HepG2 (cell line): ENCODE data around the gene ANKZF1. TPM values are rescaled to one million over a fixed set of nuclear protein-coding genes. Genes with fewer than 3 reads are reported as not detected.

Experiments
- ATAC-seq: fragments of 200-7000 bp; cut with Tn5 transposase; 3 replicates; pipeline ENCODE4 v1.9.1; 2020; ENCODE audit warnings: mild to moderate bottlenecking, moderate library complexity
- BruUV-seq: library from RNA; stranded (reverse); fragments of 400-500 nt; replicated peaks from 2 replicates; lab custom pipeline; 2021; lab: Mats Ljungman, UMichigan
- CTCF ChIA-PET: fragments of 300-600 bp; formaldehyde crosslinking; extraction: SDS; loops from one replicate; lab custom pipeline; 2021; ENCODE audit warnings: low total read pairs, inconsistent platforms, low intra/inter-chr PET ratio; lab: Yijun Ruan, JAX
- POLR2A ChIA-PET: fragments of 350-600 bp; sonication (Branson Sonifier 250); formaldehyde crosslinking; loops from one replicate; lab custom pipeline; 2020; ENCODE audit warnings: antibody characterized with exemption, inconsistent platforms; lab: Yijun Ruan, JAX
- DNase-seq: peaks from one replicate; pipeline ENCODE4 v3.0.0-alpha.2; 2015; ENCODE audit warnings: low spot score
- FAIRE-seq: peaks from 3 replicates; lab custom pipeline; 2011; peaks lifted over from hg19 to GRCh38; lab: Jason Lieb, UNC
- H2AFZ ChIP-seq: one replicate; pipeline ENCODE4 v1.6.1; 2011; ENCODE audit warnings: low read length, inconsistent platforms
- H3K27ac ChIP-seq: fragments of 300-600 bp; 3 replicates; pipeline ENCODE4 v1.8.0; 2011; ENCODE audit warnings: mixed run types, mild to moderate bottlenecking, mixed read lengths, low read length, inconsistent platforms; ENCODE audit not compliant: insufficient read depth; ENCODE audit errors: extremely low read length
- H3K27me3 ChIP-seq, 2 experiments: fragments of 200-600 bp in 1 of 2; 2 replicates in 1 of 2; 3 replicates in 1 of 2; pipeline versions ENCODE4 v1.6.0 to v1.8.0; 2011; ENCODE audit warnings: low read length in 2 of 2, mild to moderate bottlenecking in 2 of 2, moderate library complexity in 2 of 2, inconsistent platforms in 1 of 2; ENCODE audit not compliant: insufficient read depth in 2 of 2, control insufficient read depth in 1 of 2
- H3K36me3 ChIP-seq, 2 experiments: fragments of 200-600 bp in 1 of 2; replicated peaks in 1 of 2; 2 replicates in 1 of 2; 3 replicates in 1 of 2; pipeline versions ENCODE4 v1.5.1 to v1.8.0; 2011; ENCODE audit warnings: low read length in 2 of 2, inconsistent platforms in 1 of 2; ENCODE audit not compliant: insufficient read depth in 2 of 2, control insufficient read depth in 1 of 2
- H3K4me1 ChIP-seq: 2 replicates; pipeline ENCODE4 v1.5.1; 2012; ENCODE audit warnings: low read length, inconsistent platforms; ENCODE audit not compliant: insufficient read depth
- H3K4me2 ChIP-seq: 2 replicates; pipeline ENCODE4 v1.6.0; 2011; ENCODE audit warnings: low read depth, low read length, inconsistent platforms
- H3K4me3 ChIP-seq, 3 experiments: fragments of 200-600 bp in 1 of 3; sonication (generic), shearing (Covaris generic) in 1 of 3; replicated peaks in 1 of 3; 2 replicates each; pipeline ENCODE4 v1.5.1; 2011 to 2016; ENCODE audit warnings: low read length in 3 of 3, inconsistent platforms in 2 of 3, low read depth in 2 of 3, mild to moderate bottlenecking in 2 of 3, control low read depth in 1 of 3, mixed read lengths in 1 of 3; ENCODE audit not compliant: insufficient read depth in 1 of 3
- H3K79me2 ChIP-seq: one replicate; pipeline ENCODE4 v1.6.1; 2011; ENCODE audit warnings: low read length, inconsistent platforms; ENCODE audit not compliant: insufficient read depth
- H3K9ac ChIP-seq: 2 replicates; pipeline ENCODE4 v1.6.0; 2011; ENCODE audit warnings: mild to moderate bottlenecking, low read depth, low read length, inconsistent platforms; ENCODE audit not compliant: insufficient read depth
- H3K9me3 ChIP-seq: 2 replicates; pipeline ENCODE4 v1.5.1; 2012; ENCODE audit warnings: mild to moderate bottlenecking, low read length
- H4K20me1 ChIP-seq: 2 replicates; pipeline ENCODE4 v1.6.0; 2011; ENCODE audit warnings: inconsistent platforms, mild to moderate bottlenecking, low read length, moderate library complexity; ENCODE audit not compliant: insufficient read depth
- CREB1 ChIP-seq, 2 experiments: fragments of 450-650 bp in 1 of 2; IDR thresholded peaks; 2 replicates each; pipeline ENCODE4 v1.6.1; 2016 to 2017; ENCODE audit warnings: control low read depth in 1 of 2, mild to moderate bottlenecking in 1 of 2, missing compliant biosample characterization in 1 of 2, missing genetic modification characterization in 1 of 2
- HDAC1 ChIP-seq: sonication (generic); formaldehyde crosslinking; IDR thresholded peaks from 2 replicates; pipeline ENCODE4 v1.5.1; 2020; ENCODE audit warnings: mild to moderate bottlenecking, missing genetic modification reagents
- KAT8 ChIP-seq: IDR thresholded peaks from 2 replicates; pipeline ENCODE4 v1.6.1; 2016; ENCODE audit warnings: missing genetic modification reagents, missing compliant biosample characterization
- NCOA5 ChIP-seq: sonication (generic); formaldehyde crosslinking; IDR thresholded peaks from 2 replicates; pipeline ENCODE4 v1.4.0; 2020; ENCODE audit warnings: missing genetic modification reagents
- PHB2 ChIP-seq: fragments of 450-650 bp; IDR thresholded peaks from 2 replicates; pipeline ENCODE4 v1.6.1; 2018; ENCODE audit not compliant: partially characterized antibody
- RBM39 ChIP-seq: fragments of 200-400 bp; formaldehyde crosslinking; IDR thresholded peaks from one replicate; pipeline ENCODE4 v1.6.1; 2018; ENCODE audit warnings: antibody characterized with exemption, mild to moderate bottlenecking, low read depth, low read length; ENCODE audit not compliant: poor library complexity, severe bottlenecking
- SPEN ChIP-seq: sonication (generic); formaldehyde crosslinking; IDR thresholded peaks from 2 replicates; pipeline ENCODE4 v1.5.1; 2020; ENCODE audit warnings: low read depth, mild to moderate bottlenecking, missing genetic modification reagents
- SUZ12 ChIP-seq: fragments of 150-350 bp; IDR thresholded peaks from 2 replicates; pipeline ENCODE4 v1.6.1; 2014; ENCODE audit warnings: low read depth, low read length
- YEATS2 ChIP-seq: sonication (generic); formaldehyde crosslinking; IDR thresholded peaks from 2 replicates; pipeline ENCODE4 v1.4.0; 2020; ENCODE audit warnings: missing genetic modification reagents, borderline replicate concordance
- ZFAT ChIP-seq: sonication (generic); formaldehyde crosslinking; conservative IDR thresholded peaks from 2 replicates; pipeline ENCODE4 v1.8.1; 2023; ENCODE audit warnings: missing genetic modification reagents, inconsistent platforms
- ZKSCAN1 ChIP-seq: fragments of 150-350 bp; IDR thresholded peaks from 2 replicates; pipeline ENCODE4 v1.6.1; 2014; ENCODE audit warnings: low read length
- WGBS: methylation state at CpG from one replicate; pipeline ENCODE4 v1.1.6; 2017; ENCODE audit warnings: low lambda C conversion rate; 5-methylcytosine and 5-hydroxymethylcytosine counted together
- in situ Hi-C: cut with HindIII; loops from 2 replicates; pipeline ENCODE4 v1.10.0; 2017; ENCODE audit warnings: low pct_unique_long_range_greater_than_20kb; ENCODE audit not compliant: extremely low pct_ligation_motif_present
- intact Hi-C: fragments of 100-400 bp; cut with micrococcal nuclease; formaldehyde crosslinking; loops from one replicate; pipeline ENCODE4 v1.10.0; 2022; ENCODE audit not compliant: unreplicated experiment
- polyA plus RNA-seq, 8 experiments: library from polyadenylated mRNA; depleted of rRNA in 3 of 8; stranded (reverse) in 7 of 8; unstranded in 1 of 8; fragments of >200 nt; fragmentation: Illumina TruSeq in 4 of 8; extraction: Trizol in 4 of 8; gene quantifications; 2 replicates each; pipeline versions ENCODE4 v1.2.1 to v1.2.3, GENCODE V29; 2011 to 2016; ENCODE audit warnings: low read depth in 4 of 8, missing spikeins in 1 of 8, mixed read lengths in 1 of 8; ENCODE audit not compliant: insufficient read depth in 1 of 8
- total RNA-seq, 5 experiments: library from RNA; depleted of rRNA; stranded (reverse); fragments of >200 nt; fragmentation: Illumina TruSeq; extraction: Trizol; gene quantifications; 2 replicates each; pipeline ENCODE4 v1.2.3, GENCODE V29; 2016; ENCODE audit warnings: low read depth in 1 of 5
- TF ChIP-seq, protein P1 (sequence below): sonication (generic); formaldehyde crosslinking; IDR thresholded peaks from 2 replicates; pipeline ENCODE4 v1.4.0; 2020; ENCODE audit warnings: low read depth, mild to moderate bottlenecking, missing genetic modification reagents
- TF ChIP-seq, protein P2 (sequence below): sonication (generic); formaldehyde crosslinking; IDR thresholded peaks from 2 replicates; pipeline ENCODE4 v1.4.0; 2020; ENCODE audit warnings: missing genetic modification reagents
- TF ChIP-seq, protein P3 (sequence below): sonication (generic); formaldehyde crosslinking; IDR thresholded peaks from 2 replicates; pipeline ENCODE4 v1.4.0; 2020; ENCODE audit warnings: missing genetic modification reagents

The ANKZF1 gene
- total and polyA plus RNA-seq, 2 of the 13 experiments (the other 11 are each of a cell fraction or from before 2014, with no cell fraction given) = 25.3 to 128 TPM

DNA sequence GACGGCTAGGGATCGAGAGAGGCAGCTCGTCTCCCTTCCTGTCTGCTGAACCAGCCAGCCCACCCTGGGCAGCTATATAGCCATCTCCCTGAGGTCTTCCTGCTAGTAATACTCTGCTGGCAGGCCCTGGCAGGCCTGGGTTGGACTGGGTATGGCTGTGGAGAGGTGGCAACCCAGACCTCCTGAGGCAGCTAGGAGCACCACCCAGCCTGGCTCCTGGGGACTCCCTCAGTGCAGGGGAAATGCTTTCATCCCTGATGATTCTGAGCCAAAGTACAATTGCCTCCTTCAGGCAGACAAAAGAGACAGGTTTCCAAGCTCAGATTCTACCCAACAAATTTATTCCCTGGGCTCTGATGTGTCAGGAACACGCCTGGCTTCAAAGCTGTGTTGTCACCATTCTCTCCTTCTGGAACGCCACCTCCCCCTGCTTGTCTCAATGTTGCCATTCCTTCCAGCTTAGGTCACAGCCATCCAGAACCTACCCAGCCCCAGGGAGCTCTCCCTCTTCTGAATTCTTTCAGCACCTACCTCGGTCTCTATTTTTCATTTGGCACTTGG, 44.8 kb downstream of the ANKZF1 start (continued):
- no peak for TF ChIP-seq SPEN (CRISPR knock-in tag)
- no peak for TF ChIP-seq RBM39
- no peak for TF ChIP-seq HDAC1 (CRISPR knock-in tag)
- 0 out of 2 replicates have a peak, but pooled peaks have one; percentile 27 for TF ChIP-seq KAT8 (CRISPR knock-in tag)
- TF ChIP-seq ZFAT (CRISPR knock-in tag) = no peak
- TF ChIP-seq NCOA5 (CRISPR knock-in tag) = no peak
- TF ChIP-seq SUZ12 = no peak
- no peak for TF ChIP-seq PHB2

DNA sequence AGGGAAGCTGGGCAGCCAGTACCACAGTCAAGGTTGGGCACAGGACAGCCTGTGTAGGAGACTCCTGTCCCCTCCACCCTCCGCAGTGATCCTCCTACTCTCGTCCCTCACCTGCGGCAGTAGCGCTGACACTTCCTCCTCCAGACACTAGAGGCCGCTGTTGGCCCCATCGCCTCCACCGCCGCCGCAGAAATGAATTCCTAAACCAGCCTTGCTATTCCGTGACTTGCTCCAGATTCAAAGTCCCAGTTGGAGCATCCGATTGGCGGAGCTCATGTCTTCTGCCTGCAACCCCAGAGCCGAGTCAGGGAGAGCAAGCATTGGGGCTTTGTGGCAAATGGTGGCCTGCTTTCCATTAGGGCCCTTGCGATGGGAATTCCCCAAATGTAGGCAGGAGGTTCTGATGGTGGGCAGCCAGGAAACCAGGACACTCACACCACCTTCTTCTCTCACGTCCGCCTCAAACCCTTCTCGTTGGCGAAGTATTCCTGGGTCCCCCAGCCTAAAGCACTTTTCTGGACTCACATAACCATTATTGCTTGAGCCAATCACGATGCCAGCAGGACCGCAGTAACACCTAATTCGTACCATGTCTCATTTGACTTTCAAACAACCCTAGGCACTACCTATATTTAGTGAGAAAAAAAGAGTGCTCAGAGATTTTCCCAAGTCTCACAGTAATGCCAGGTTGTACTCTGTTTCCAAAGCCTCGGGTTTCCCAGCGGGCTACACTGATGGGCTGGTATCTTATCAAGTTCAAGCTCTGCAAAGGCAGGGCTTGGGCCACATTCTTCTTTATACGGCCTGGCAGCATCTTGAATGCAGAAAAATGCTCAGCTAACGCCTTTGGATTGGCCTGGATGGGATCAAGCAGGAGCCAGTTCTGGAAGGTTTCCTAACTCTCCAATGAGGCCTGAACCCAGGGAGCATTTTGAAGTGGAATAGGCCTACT, 48.4 kb downstream of the ANKZF1 start:
- H3K36me3 ChIP-seq = peaks cover 2 to 4% of the 10 kb centered on the region in 2 experiments; a peak in 2 of 5 replicates
- H3K9me3 ChIP-seq = no peaks in the 10 kb centered on the region
- H2AFZ ChIP-seq = peak overlapping the region; percentile 66
- peak overlapping the region; percentile 96 for H3K4me2 ChIP-seq
- WGBS = 31% methylated on average over 21 of the region's 25 CpGs
- peak; percentile 61 for ATAC-seq
- peak overlapping the region; percentile 59 to 77 (median 73) for H3K4me3 ChIP-seq
- CTCF ChIA-PET = interaction anchor here (0.9 to 5.4 kb wide), 5 partner anchors 17 to 118 kb away, joined by 3 to 88 read pairs (median 4); partner anchors contain the start of genes NHEJ1, TUBA4A and TUBA4B
- peak; percentile 69 for DNase-seq
- in situ Hi-C loops (no loop called here), intact Hi-C loops (loop anchor here (1.0 kb wide), 1 partner anchor 118 kb away; the partner anchor contains the start of gene NHEJ1)
- no peaks in the 10 kb centered on the region for H4K20me1 ChIP-seq
- peaks cover 0 to 9% of the 10 kb centered on the region in 2 experiments; a peak in 1 of 5 replicates for H3K27me3 ChIP-seq
- H3K27ac ChIP-seq = no peak overlapping the region
- peak overlapping the region; percentile 80; the same call in 1 of the 2 replicates for H3K9ac ChIP-seq
- FAIRE-seq = peak; percentile 92
- H3K79me2 ChIP-seq = no peaks in the 10 kb centered on the region
- POLR2A ChIA-PET = interaction anchor here (1.0 to 3.3 kb wide), 19 partner anchors 8 to 276 kb away, joined by 3 to 70 read pairs (median 14); partner anchors contain the start of genes ABCB6, ANKZF1, ATG9A and CNPPD1
- H3K4me1 ChIP-seq = peaks cover 42% of the 10 kb centered on the region
- no TSS peak for BruUV-seq
- TF ChIP-seq, protein P1, sequence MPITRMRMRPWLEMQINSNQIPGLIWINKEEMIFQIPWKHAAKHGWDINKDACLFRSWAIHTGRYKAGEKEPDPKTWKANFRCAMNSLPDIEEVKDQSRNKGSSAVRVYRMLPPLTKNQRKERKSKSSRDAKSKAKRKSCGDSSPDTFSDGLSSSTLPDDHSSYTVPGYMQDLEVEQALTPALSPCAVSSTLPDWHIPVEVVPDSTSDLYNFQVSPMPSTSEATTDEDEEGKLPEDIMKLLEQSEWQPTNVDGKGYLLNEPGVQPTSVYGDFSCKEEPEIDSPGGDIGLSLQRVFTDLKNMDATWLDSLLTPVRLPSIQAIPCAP = no peak
- TF ChIP-seq, protein P2, sequence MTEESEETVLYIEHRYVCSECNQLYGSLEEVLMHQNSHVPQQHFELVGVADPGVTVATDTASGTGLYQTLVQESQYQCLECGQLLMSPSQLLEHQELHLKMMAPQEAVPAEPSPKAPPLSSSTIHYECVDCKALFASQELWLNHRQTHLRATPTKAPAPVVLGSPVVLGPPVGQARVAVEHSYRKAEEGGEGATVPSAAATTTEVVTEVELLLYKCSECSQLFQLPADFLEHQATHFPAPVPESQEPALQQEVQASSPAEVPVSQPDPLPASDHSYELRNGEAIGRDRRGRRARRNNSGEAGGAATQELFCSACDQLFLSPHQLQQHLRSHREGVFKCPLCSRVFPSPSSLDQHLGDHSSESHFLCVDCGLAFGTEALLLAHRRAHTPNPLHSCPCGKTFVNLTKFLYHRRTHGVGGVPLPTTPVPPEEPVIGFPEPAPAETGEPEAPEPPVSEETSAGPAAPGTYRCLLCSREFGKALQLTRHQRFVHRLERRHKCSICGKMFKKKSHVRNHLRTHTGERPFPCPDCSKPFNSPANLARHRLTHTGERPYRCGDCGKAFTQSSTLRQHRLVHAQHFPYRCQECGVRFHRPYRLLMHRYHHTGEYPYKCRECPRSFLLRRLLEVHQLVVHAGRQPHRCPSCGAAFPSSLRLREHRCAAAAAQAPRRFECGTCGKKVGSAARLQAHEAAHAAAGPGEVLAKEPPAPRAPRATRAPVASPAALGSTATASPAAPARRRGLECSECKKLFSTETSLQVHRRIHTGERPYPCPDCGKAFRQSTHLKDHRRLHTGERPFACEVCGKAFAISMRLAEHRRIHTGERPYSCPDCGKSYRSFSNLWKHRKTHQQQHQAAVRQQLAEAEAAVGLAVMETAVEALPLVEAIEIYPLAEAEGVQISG (CRISPR knock-in tag) = peak; percentile 97
- TF ChIP-seq CREB1 (IDR thresholded peaks at IDR 0.05) (no peak), CREB1 (CRISPR knock-in tag; IDR thresholded peaks at IDR 0.05) (0 out of 2 replicates have a peak, but pooled peaks have one; percentile 6), YEATS2 (CRISPR knock-in tag) (no peak), ZKSCAN1 (no peak)
- TF ChIP-seq, protein P3, sequence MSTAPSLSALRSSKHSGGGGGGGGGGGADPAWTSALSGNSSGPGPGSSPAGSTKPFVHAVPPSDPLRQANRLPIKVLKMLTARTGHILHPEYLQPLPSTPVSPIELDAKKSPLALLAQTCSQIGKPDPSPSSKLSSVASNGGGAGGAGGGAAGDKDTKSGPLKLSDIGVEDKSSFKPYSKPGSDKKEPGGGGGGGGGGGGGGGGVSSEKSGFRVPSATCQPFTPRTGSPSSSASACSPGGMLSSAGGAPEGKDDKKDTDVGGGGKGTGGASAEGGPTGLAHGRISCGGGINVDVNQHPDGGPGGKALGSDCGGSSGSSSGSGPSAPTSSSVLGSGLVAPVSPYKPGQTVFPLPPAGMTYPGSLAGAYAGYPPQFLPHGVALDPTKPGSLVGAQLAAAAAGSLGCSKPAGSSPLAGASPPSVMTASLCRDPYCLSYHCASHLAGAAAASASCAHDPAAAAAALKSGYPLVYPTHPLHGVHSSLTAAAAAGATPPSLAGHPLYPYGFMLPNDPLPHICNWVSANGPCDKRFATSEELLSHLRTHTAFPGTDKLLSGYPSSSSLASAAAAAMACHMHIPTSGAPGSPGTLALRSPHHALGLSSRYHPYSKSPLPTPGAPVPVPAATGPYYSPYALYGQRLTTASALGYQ = no peak
